Smooth muscle cell (in vitro differentiated cells): ENCODE results near the gene COL27A1. TPM values are rescaled to one million over a fixed set of nuclear protein-coding genes. Genes with fewer than 3 reads are reported as not detected.
"Not testable (repeated sequence)": the region's sequence is repeated elsewhere in the genome, so short reads cannot be mapped to it uniquely, and the experiment has no call there.

ENCODE experiments used
- DNase-seq: peaks from one replicate; lab custom pipeline; 2025; ENCODE audit not compliant: unreplicated experiment; lab: John Stamatoyannopoulos, UW
- H2AFZ ChIP-seq: fragments of 200-600 bp; sonication (generic); 2 replicates; pipeline ENCODE4 v1.6.0; 2016; ENCODE audit warnings: antibody characterized with exemption, low read depth, mild to moderate bottlenecking
- H3F3A ChIP-seq: fragments of 200-600 bp; sonication (generic); 2 replicates; pipeline ENCODE4 v1.6.0; 2017; ENCODE audit warnings: antibody characterized with exemption, low read depth
- H3K27ac ChIP-seq: fragments of 200-600 bp; sonication (generic); 2 replicates; pipeline ENCODE4 v1.5.1; 2016; ENCODE audit warnings: low read depth, mild to moderate bottlenecking
- H3K27me3 ChIP-seq: fragments of 200-600 bp; sonication (generic); 2 replicates; pipeline ENCODE4 v1.6.1; 2016; ENCODE audit warnings: low read depth, mild to moderate bottlenecking
- H3K36me3 ChIP-seq: fragments of 200-600 bp; sonication (generic); 2 replicates; pipeline ENCODE4 v1.5.1; 2016; ENCODE audit warnings: low read depth
- H3K4me1 ChIP-seq: fragments of 200-600 bp; sonication (generic); 2 replicates; pipeline ENCODE4 v1.5.1; 2016; ENCODE audit warnings: low read depth
- H3K4me2 ChIP-seq: fragments of 200-600 bp; sonication (generic); 2 replicates; pipeline ENCODE4 v1.6.0; 2016; ENCODE audit warnings: mild to moderate bottlenecking
- H3K4me3 ChIP-seq: fragments of 200-600 bp; sonication (generic); 2 replicates; pipeline ENCODE4 v1.5.1; 2016; ENCODE audit warnings: mild to moderate bottlenecking
- H3K79me2 ChIP-seq: fragments of 200-600 bp; sonication (generic); 2 replicates; pipeline ENCODE4 v1.6.0; 2016; ENCODE audit warnings: low read depth, mild to moderate bottlenecking
- H3K9ac ChIP-seq: fragments of 200-600 bp; sonication (generic); 2 replicates; pipeline ENCODE4 v1.6.0; 2016; ENCODE audit warnings: low read depth
- H3K9me3 ChIP-seq: fragments of 200-600 bp; sonication (generic); replicated peaks from 2 replicates; pipeline ENCODE4 v1.5.1; 2016; ENCODE audit warnings: low read depth
- H4K20me1 ChIP-seq: fragments of 200-600 bp; sonication (generic); 2 replicates; pipeline ENCODE4 v1.6.0; 2016; ENCODE audit warnings: low read depth
- CTCF ChIP-seq: fragments of 200-600 bp; sonication (generic); IDR thresholded peaks from 2 replicates; pipeline ENCODE4 v1.5.1; 2017; ENCODE audit warnings: borderline replicate concordance, mild to moderate bottlenecking, antibody characterized with exemption; ENCODE audit not compliant: insufficient read depth, poor library complexity, severe bottlenecking
- WGBS: methylation state at CpG from one replicate; pipeline ENCODE4 v1.1.7; 2016; ENCODE audit warnings: low lambda C conversion rate; 5-methylcytosine and 5-hydroxymethylcytosine counted together
- polyA plus RNA-seq: library from polyadenylated mRNA; unstranded; fragments of >200 nt; fragmentation: Nextera tagmentation; extraction: Ambion mirVana; gene quantifications from 2 replicates; pipeline ENCODE4 v1.2.1, GENCODE V29; 2016
- total RNA-seq: library from RNA; depleted of rRNA; stranded (reverse); fragments of >200 nt; gene quantifications from 2 replicates; pipeline ENCODE4 v1.2.3, GENCODE V29; 2014

Gene COL27A1
- total and polyA plus RNA-seq, 2 experiments from 2014 or later: 18.1 to 19.9 TPM

GRCh38 chr9:114189823-114190562 is 34.7 kb downstream of the COL27A1 start:
- no peak for DNase-seq
- Histone ChIP-seq H3F3A (no peaks in the 10 kb centered on the region), H3K27me3 (no peaks in the 10 kb centered on the region), H2AFZ (no peak overlapping the region), H3K4me1 (no peaks in the 10 kb centered on the region), H3K4me3 (no peak overlapping the region), H4K20me1 (peaks cover 7% of the 10 kb centered on the region), H3K79me2 (peaks cover 11% of the 10 kb centered on the region), H3K4me2 (no peak overlapping the region), H3K9ac (no peak overlapping the region), H3K27ac (no peak overlapping the region), H3K36me3 (peaks cover 4% of the 10 kb centered on the region), H3K9me3 (peaks cover 3% of the 10 kb centered on the region)
- TF ChIP-seq CTCF: no peak
- 95% methylated on average over 2 of the region's 2 CpGs for WGBS

GRCh38 chr9:114190563-114190905 is 35.2 kb downstream of the COL27A1 start:
- peaks cover 4% of the 10 kb centered on the region for H3K36me3 ChIP-seq
- peaks cover 11% of the 10 kb centered on the region for H3K79me2 ChIP-seq
- H2AFZ ChIP-seq: no peak overlapping the region
- no peaks in the 10 kb centered on the region for H3F3A ChIP-seq
- no peak overlapping the region for H3K27ac ChIP-seq
- no peaks in the 10 kb centered on the region for H3K4me1 ChIP-seq
- WGBS: 96% methylated on average over 1 of the region's 1 CpG
- H3K9me3 ChIP-seq: peaks cover 3% of the 10 kb centered on the region
- no peak for DNase-seq
- no peak overlapping the region for H3K4me2 ChIP-seq
- no peak for TF ChIP-seq CTCF
- no peaks in the 10 kb centered on the region for H3K27me3 ChIP-seq
- no peak overlapping the region for H3K4me3 ChIP-seq
- H3K9ac ChIP-seq: no peak overlapping the region
- H4K20me1 ChIP-seq: peaks cover 3% of the 10 kb centered on the region

GRCh38 chr9:114191402-114191801 is 36.1 kb downstream of the COL27A1 start:
- H3F3A ChIP-seq, H3K4me3 ChIP-seq, H4K20me1 ChIP-seq, H3K4me1 ChIP-seq, H3K9ac ChIP-seq, H3K27ac ChIP-seq, DNase-seq, H3K4me2 ChIP-seq, H3K9me3 ChIP-seq, H2AFZ ChIP-seq, H3K36me3 ChIP-seq, H3K27me3 ChIP-seq: not testable (repeated sequence)
- 97% methylated on average over 5 of the region's 5 CpGs for WGBS
- H3K79me2 ChIP-seq: peaks cover 11% of the 10 kb centered on the region

GRCh38 chr9:114192539-114192938 is 37.2 kb downstream of the COL27A1 start:
- Histone ChIP-seq H3K4me3 (no peak overlapping the region), H3K27me3 (no peaks in the 10 kb centered on the region), H3K4me2 (no peak overlapping the region), H3F3A (no peaks in the 10 kb centered on the region), H4K20me1 (no peaks in the 10 kb centered on the region), H3K36me3 (peaks cover 4% of the 10 kb centered on the region), H3K79me2 (peaks cover 11% of the 10 kb centered on the region), H3K9ac (no peak overlapping the region), H3K4me1 (no peaks in the 10 kb centered on the region), H3K9me3 (peaks cover 3% of the 10 kb centered on the region), H3K27ac (no peak overlapping the region), H2AFZ (no peak overlapping the region)
- WGBS: 100% methylated on average over 1 of the region's 1 CpG
- no peak for TF ChIP-seq CTCF
- no peak for DNase-seq
